Measurements from ENCODE around the gene VASP.

GRCh38 chr19:45547965-45548609 lies 40.8 kb downstream of the VASP start:
- TF ChIP-seq, protein P1, sequence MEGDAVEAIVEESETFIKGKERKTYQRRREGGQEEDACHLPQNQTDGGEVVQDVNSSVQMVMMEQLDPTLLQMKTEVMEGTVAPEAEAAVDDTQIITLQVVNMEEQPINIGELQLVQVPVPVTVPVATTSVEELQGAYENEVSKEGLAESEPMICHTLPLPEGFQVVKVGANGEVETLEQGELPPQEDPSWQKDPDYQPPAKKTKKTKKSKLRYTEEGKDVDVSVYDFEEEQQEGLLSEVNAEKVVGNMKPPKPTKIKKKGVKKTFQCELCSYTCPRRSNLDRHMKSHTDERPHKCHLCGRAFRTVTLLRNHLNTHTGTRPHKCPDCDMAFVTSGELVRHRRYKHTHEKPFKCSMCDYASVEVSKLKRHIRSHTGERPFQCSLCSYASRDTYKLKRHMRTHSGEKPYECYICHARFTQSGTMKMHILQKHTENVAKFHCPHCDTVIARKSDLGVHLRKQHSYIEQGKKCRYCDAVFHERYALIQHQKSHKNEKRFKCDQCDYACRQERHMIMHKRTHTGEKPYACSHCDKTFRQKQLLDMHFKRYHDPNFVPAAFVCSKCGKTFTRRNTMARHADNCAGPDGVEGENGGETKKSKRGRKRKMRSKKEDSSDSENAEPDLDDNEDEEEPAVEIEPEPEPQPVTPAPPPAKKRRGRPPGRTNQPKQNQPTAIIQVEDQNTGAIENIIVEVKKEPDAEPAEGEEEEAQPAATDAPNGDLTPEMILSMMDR (conservative IDR thresholded peaks at IDR 0.05), result no peak
- TF ChIP-seq ZFX (IDR thresholded peaks at IDR 0.05), result no peak

Measured in C4-2B (cell line).